NOMO-1 treated with dmso at 0.1 percent for 144 hours (cell line): ENCODE measurements around the gene ZNHIT6.
"Not testable (repeated sequence)": the region's sequence is repeated elsewhere in the genome, so short reads cannot be mapped to it uniquely, and the experiment has no call there.

Experiments used
- DNase-seq: peaks from one replicate; lab custom pipeline; 2025; ENCODE audit not compliant: unreplicated experiment; lab: John Stamatoyannopoulos, UW

ZNHIT6 gene

GRCh38 chr1:85707990-85708828 is at the start of gene ZNHIT6:
Gene ZNHIT6 (minus strand): TSS chr1:85708433. CDS start chr1:85708284, 149 bp downstream.
- peak; percentile 95 for DNase-seq

GRCh38 chr1:85756864-85757263 is 48.6 kb upstream of the ZNHIT6 start:
- DNase-seq = no peak

GRCh38 chr1:85748120-85748519 is 39.9 kb upstream of the ZNHIT6 start:
- no peak for DNase-seq

- DNase-seq = no peak
These were observed 38.5 kb upstream of the ZNHIT6 start for GRCh38 chr1:85746777-85747176.

- no peak for DNase-seq
These were observed 35.6 kb upstream of the ZNHIT6 start for GRCh38 chr1:85743814-85744213.

- no peak for DNase-seq
These were observed 26.7 kb upstream of the ZNHIT6 start for GRCh38 chr1:85734931-85735330.

- DNase-seq = no peak
These were observed 10.6 kb upstream of the ZNHIT6 start for GRCh38 chr1:85718678-85719340.

GRCh38 chr1:85714418-85715114 is 6.3 kb upstream of the ZNHIT6 start:
- DNase-seq = not testable (repeated sequence)

- DNase-seq = no peak
These were observed 595 bp upstream of the ZNHIT6 start for GRCh38 chr1:85708829-85709227.

- DNase-seq = no peak
These were observed 805 bp downstream of the ZNHIT6 start for GRCh38 chr1:85707267-85707989.

GRCh38 chr1:85705940-85706339 is 2.3 kb downstream of the ZNHIT6 start:
- no peak for DNase-seq

GRCh38 chr1:85700422-85700821 is 7.8 kb downstream of the ZNHIT6 start:
- DNase-seq = no peak

GRCh38 chr1:85697895-85698294 is 10.3 kb downstream of the ZNHIT6 start:
- no peak for DNase-seq

GRCh38 chr1:85692730-85693314 is 15.4 kb downstream of the ZNHIT6 start:
- DNase-seq = no peak

GRCh38 chr1:85689775-85690404 is 18.3 kb downstream of the ZNHIT6 start:
- DNase-seq = no peak

GRCh38 chr1:85683292-85684025 is 24.8 kb downstream of the ZNHIT6 start:
- no peak for DNase-seq

GRCh38 chr1:85681087-85681486 is 27.1 kb downstream of the ZNHIT6 start:
- no peak for DNase-seq

- DNase-seq = no peak
These were observed 30.0 kb downstream of the ZNHIT6 start for GRCh38 chr1:85678193-85678592.

- DNase-seq = no peak
These were observed 30.6 kb downstream of the ZNHIT6 start for GRCh38 chr1:85677656-85678055.
